SK-N-SH treated with all-trans-retinoic acid at 6 μM for 48 hours (cell line): ENCODE data around the gene ADAMTSL1.

Source experiments
- ATAC-seq: fragments of 200-7000 bp; cut with Tn5 transposase; 3 replicates; pipeline ENCODE4 v1.9.1; 2020; ENCODE audit warnings: mild to moderate bottlenecking, moderate library complexity
- ARNTL ChIP-seq: fragments of 450-650 bp; formaldehyde crosslinking; IDR thresholded peaks from 2 replicates; pipeline ENCODE4 v1.5.0; 2020; ENCODE audit warnings: low read depth, mild to moderate bottlenecking, moderate library complexity, borderline replicate concordance
- BACH2 ChIP-seq: fragments of 250-450 bp; sonication (Bioruptor Pico); IDR thresholded peaks from 2 replicates; pipeline ENCODE4 v1.9.0; 2021; ENCODE audit warnings: mild to moderate bottlenecking, borderline replicate concordance
- CSDC2 ChIP-seq: fragments of 250-450 bp; sonication (Bioruptor Pico); IDR thresholded peaks from 2 replicates; pipeline ENCODE4 v1.5.0; 2020; ENCODE audit warnings: mild to moderate bottlenecking, moderate library complexity
- ESRRG ChIP-seq: fragments of 250-450 bp; sonication (Bioruptor Pico); IDR thresholded peaks from 2 replicates; pipeline ENCODE4 v1.6.1; 2021; ENCODE audit warnings: mild to moderate bottlenecking
- GLIS3 ChIP-seq: fragments of 250-450 bp; sonication (Bioruptor Pico); IDR thresholded peaks from 2 replicates; pipeline ENCODE4 v1.5.0; 2020; ENCODE audit warnings: mild to moderate bottlenecking, moderate library complexity
- ISL1 ChIP-seq: fragments of 250-450 bp; sonication (Bioruptor Pico); IDR thresholded peaks from 2 replicates; pipeline ENCODE4 v2.1.2; 2022; ENCODE audit warnings: mild to moderate bottlenecking, moderate library complexity
- OSR1 ChIP-seq: fragments of 250-450 bp; sonication (Bioruptor Pico); IDR thresholded peaks from 2 replicates; pipeline ENCODE4 v1.8.0; 2022; ENCODE audit warnings: moderate library complexity, mild to moderate bottlenecking, inconsistent platforms
- POU6F1 ChIP-seq: fragments of 250-450 bp; sonication (Bioruptor Pico); IDR thresholded peaks from 2 replicates; pipeline ENCODE4 v1.8.0; 2021; ENCODE audit warnings: low read depth, mild to moderate bottlenecking, moderate library complexity, borderline replicate concordance
- PPARA ChIP-seq: fragments of 250-450 bp; sonication (Bioruptor Pico); IDR thresholded peaks from 2 replicates; pipeline ENCODE4 v1.5.0; 2020; ENCODE audit warnings: mild to moderate bottlenecking, borderline replicate concordance
- RARB ChIP-seq: fragments of 250-450 bp; sonication (Bioruptor Pico); IDR thresholded peaks from 2 replicates; pipeline ENCODE4 v1.8.0; 2021; ENCODE audit warnings: mild to moderate bottlenecking, moderate library complexity
- SNAI2 ChIP-seq: fragments of 250-450 bp; sonication (Bioruptor Pico); IDR thresholded peaks from 2 replicates; pipeline ENCODE4 v1.5.0; 2020; ENCODE audit warnings: mild to moderate bottlenecking, moderate library complexity
- TCF4 ChIP-seq: fragments of 250-450 bp; sonication (Bioruptor Pico); IDR thresholded peaks from 2 replicates; pipeline ENCODE4 v1.8.0; 2021; ENCODE audit warnings: mild to moderate bottlenecking, moderate library complexity, borderline replicate concordance
- TOX ChIP-seq: fragments of 250-450 bp; sonication (Bioruptor Pico); IDR thresholded peaks from 2 replicates; pipeline ENCODE4 v1.8.0; 2021; ENCODE audit warnings: mild to moderate bottlenecking, moderate library complexity, borderline replicate concordance
- ZC3H10 ChIP-seq: fragments of 250-450 bp; sonication (Bioruptor Pico); IDR thresholded peaks from 2 replicates; pipeline ENCODE4 v1.5.1; 2021; ENCODE audit warnings: mild to moderate bottlenecking, moderate library complexity
- ZFP3 ChIP-seq: fragments of 250-450 bp; sonication (Bioruptor Pico); IDR thresholded peaks from 2 replicates; pipeline ENCODE4 v1.5.0; 2020; ENCODE audit warnings: mild to moderate bottlenecking, moderate library complexity
- ZFP30 ChIP-seq: fragments of 450-650 bp; formaldehyde crosslinking; IDR thresholded peaks from 2 replicates; pipeline ENCODE4 v1.5.0; 2022; ENCODE audit warnings: mild to moderate bottlenecking, moderate library complexity
- ZNF565 ChIP-seq: fragments of 450-650 bp; formaldehyde crosslinking; conservative IDR thresholded peaks from 2 replicates; pipeline ENCODE4 v1.5.0; 2020; ENCODE audit warnings: low read depth, mild to moderate bottlenecking, moderate library complexity
- ZNF70 ChIP-seq: fragments of 450-650 bp; formaldehyde crosslinking; IDR thresholded peaks from 2 replicates; pipeline ENCODE4 v1.5.0; 2020; ENCODE audit warnings: mild to moderate bottlenecking, moderate library complexity
- ZNF8 ChIP-seq: fragments of 450-650 bp; formaldehyde crosslinking; IDR thresholded peaks from 2 replicates; pipeline ENCODE4 v1.5.0; 2020; ENCODE audit warnings: mild to moderate bottlenecking, moderate library complexity
- TF ChIP-seq, protein P1 (sequence below): fragments of 250-450 bp; sonication (Bioruptor Pico); IDR thresholded peaks from 2 replicates; pipeline ENCODE4 v1.8.0; 2020; ENCODE audit warnings: mild to moderate bottlenecking, moderate library complexity, borderline replicate concordance
- TF ChIP-seq, protein P2 (sequence below): fragments of 250-450 bp; sonication (Bioruptor Pico); IDR thresholded peaks from 2 replicates; pipeline ENCODE4 v1.5.1; 2021; ENCODE audit warnings: mild to moderate bottlenecking, moderate library complexity

Gene ADAMTSL1

DNA sequence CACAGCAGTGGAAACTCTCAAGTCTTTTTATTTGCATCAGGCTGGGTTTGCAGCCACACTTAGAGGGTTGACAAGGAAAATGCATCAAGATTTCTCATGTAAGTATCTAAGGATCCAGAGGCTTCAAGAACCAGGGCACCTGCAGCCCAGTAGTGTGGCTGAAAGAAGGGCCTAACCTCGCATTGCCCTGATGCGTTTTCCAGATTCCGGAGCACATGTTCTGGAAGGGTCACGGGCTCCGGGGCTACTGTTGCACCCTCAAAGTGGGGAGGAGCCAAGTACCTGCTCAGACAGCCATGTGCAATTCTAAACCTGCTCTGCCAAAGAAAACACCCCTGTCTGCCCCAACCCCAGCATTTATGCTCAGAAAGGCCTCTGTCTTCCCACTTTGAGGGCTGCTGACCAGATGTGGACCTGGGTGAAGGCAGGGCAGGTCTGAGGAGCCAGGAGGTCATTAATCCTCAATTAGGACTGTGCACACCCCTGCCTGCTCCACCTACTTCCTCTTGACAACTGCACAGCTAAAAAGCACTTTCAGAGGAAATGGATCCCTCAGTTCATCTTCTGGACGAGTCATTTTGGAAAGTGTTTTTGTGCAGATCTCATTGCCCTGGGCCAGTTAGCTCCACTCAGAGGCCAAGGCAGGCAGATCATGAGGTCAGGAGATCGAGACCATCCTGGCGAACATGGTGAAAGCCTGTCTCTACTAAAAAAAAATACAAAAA lies 448.4 kb downstream of the ADAMTSL1 start:
- TF ChIP-seq ZNF8 (no peak), ZNF70 (no peak), POU6F1 (CRISPR knock-in tag) (no peak), ZC3H10 (CRISPR knock-in tag) (no peak)
- peak; percentile 30; the same call in 1 of the 3 replicates for ATAC-seq

DNA sequence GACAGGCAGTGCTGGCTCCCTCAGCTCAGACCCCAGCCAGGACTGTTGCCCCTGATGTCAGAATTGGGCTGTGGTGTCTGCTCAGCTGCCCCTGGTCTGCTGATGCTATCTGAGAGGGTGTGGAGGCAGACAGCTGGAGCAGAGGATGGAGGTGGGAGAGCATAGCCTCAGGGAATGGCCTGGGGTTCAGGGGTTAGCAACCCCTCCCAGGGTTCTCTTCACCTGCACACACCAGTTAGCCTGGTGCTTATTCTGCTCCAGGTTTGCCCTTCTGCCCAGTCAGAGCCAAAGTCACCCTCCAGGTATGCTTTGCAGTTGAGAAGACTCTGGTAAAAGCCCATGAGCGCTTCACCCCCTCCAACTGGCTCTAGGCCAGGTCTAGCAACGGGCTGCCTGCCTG lies 449.2 kb downstream of the ADAMTSL1 start:
- ATAC-seq = no peak
- TF ChIP-seq CSDC2 (no peak), POU6F1 (CRISPR knock-in tag) (no peak), PPARA (CRISPR knock-in tag) (no peak), ZFP3 (CRISPR knock-in tag) (no peak), ZNF70 (no peak), ZNF8 (no peak), ZFP30 (CRISPR knock-in tag) (no peak), GLIS3 (CRISPR knock-in tag) (no peak), ZNF565 (CRISPR knock-in tag) (no peak), RARB (no peak), TOX (CRISPR knock-in tag) (no peak), TCF4 (no peak), ZC3H10 (CRISPR knock-in tag) (no peak), ESRRG (CRISPR knock-in tag) (no peak), ISL1 (CRISPR knock-in tag) (no peak), SNAI2 (CRISPR knock-in tag) (no peak)
- TF ChIP-seq, protein P1, sequence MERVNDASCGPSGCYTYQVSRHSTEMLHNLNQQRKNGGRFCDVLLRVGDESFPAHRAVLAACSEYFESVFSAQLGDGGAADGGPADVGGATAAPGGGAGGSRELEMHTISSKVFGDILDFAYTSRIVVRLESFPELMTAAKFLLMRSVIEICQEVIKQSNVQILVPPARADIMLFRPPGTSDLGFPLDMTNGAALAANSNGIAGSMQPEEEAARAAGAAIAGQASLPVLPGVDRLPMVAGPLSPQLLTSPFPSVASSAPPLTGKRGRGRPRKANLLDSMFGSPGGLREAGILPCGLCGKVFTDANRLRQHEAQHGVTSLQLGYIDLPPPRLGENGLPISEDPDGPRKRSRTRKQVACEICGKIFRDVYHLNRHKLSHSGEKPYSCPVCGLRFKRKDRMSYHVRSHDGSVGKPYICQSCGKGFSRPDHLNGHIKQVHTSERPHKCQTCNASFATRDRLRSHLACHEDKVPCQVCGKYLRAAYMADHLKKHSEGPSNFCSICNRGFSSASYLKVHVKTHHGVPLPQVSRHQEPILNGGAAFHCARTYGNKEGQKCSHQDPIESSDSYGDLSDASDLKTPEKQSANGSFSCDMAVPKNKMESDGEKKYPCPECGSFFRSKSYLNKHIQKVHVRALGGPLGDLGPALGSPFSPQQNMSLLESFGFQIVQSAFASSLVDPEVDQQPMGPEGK (CRISPR knock-in tag) = no peak

DNA sequence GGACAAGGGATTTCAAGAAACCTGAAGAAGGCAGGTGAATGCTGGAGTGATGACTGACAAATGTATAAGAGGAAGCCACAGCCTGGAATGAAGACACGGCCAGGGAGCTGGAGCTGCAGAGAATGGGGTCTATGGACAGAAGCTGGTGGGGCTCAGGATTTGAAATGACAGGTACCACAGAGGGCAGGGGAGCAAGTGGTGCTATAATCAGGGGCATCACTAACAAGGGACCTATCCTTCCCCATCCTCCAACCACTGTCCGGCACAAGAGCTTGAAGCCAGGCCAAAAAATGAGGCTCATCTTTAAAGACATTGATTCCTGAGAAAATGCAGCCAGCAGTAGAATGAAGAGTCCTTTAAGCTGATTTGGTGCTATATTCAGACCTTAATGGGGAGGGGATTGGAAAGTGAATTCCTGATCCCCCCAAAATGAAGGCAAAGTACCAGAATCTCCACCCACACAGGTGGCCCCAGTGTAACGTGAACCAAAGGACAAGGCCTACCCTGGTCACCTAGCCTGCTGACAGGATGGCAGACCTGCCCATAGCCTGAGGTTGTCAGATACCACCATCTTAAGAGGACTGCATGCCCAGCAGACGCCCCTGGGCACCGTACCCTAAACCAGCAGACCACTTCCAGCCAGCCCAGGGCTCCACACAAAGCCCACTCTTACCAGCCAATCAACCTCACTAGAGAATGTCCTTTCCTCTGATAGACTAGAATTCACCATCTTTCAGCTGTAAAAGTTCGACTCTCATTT lies 449.9 kb downstream of the ADAMTSL1 start:
- TF ChIP-seq OSR1 (CRISPR knock-in tag) (no peak), RARB (no peak), ARNTL (CRISPR knock-in tag) (no peak)
- TF ChIP-seq, all 23 proteins: peak for 0
- no peak for ATAC-seq

GRCh38 chr9:18925880-18926279 lies 451.9 kb downstream of the ADAMTSL1 start:
- TF ChIP-seq BACH2 (CRISPR knock-in tag) (no peak), TOX (CRISPR knock-in tag) (no peak), GLIS3 (CRISPR knock-in tag) (no peak), POU6F1 (CRISPR knock-in tag) (no peak), OSR1 (CRISPR knock-in tag) (no peak), ZC3H10 (CRISPR knock-in tag) (no peak), ZFP30 (CRISPR knock-in tag) (no peak), TCF4 (no peak), PPARA (CRISPR knock-in tag) (no peak)
- TF ChIP-seq, protein P2, sequence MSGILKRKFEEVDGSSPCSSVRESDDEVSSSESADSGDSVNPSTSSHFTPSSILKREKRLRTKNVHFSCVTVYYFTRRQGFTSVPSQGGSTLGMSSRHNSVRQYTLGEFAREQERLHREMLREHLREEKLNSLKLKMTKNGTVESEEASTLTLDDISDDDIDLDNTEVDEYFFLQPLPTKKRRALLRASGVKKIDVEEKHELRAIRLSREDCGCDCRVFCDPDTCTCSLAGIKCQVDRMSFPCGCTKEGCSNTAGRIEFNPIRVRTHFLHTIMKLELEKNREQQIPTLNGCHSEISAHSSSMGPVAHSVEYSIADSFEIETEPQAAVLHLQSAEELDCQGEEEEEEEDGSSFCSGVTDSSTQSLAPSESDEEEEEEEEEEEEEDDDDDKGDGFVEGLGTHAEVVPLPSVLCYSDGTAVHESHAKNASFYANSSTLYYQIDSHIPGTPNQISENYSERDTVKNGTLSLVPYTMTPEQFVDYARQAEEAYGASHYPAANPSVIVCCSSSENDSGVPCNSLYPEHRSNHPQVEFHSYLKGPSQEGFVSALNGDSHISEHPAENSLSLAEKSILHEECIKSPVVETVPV (CRISPR knock-in tag) = no peak
- no peak for ATAC-seq
